OCI-LY7 (cell line): ENCODE data around the gene PDZD7. TPM values are rescaled to one million over a fixed set of nuclear protein-coding genes. Genes with fewer than 3 reads are reported as not detected.

Experiments used
- BruUV-seq: library from RNA; stranded (reverse); fragments of 400-500 nt; replicated peaks from 2 replicates; lab custom pipeline; 2021; lab: Mats Ljungman, UMichigan
- CTCF ChIA-PET: fragments of 300-600 bp; sonication (Branson Sonifier 250); formaldehyde crosslinking; loops from one replicate; lab custom pipeline; 2022; ENCODE audit warnings: antibody characterized with exemption; ENCODE audit not compliant: unreplicated experiment; lab: Charles Lee
- POLR2A ChIA-PET: fragments of 300-600 bp; sonication (Branson Sonifier 250); formaldehyde crosslinking; loops from one replicate; lab custom pipeline; 2022; ENCODE audit warnings: antibody characterized with exemption; lab: Charles Lee
- DNase-seq: peaks from one replicate; pipeline ENCODE4 v3.0.0-alpha.2; 2015; ENCODE audit warnings: low spot score
- H2AFZ ChIP-seq: fragments of 200-600 bp; sonication (generic), shearing (Covaris generic); 2 replicates; pipeline ENCODE4 v1.6.1; 2014; ENCODE audit warnings: mild to moderate bottlenecking, antibody characterized with exemption, low read length, moderate library complexity
- H3K27ac ChIP-seq: fragments of 200-600 bp; sonication (generic); 2 replicates; pipeline ENCODE4 v1.5.1; 2014; ENCODE audit warnings: mixed run types, low read depth, mild to moderate bottlenecking, moderate library complexity, low read length, inconsistent platforms; ENCODE audit not compliant: poor library complexity, severe bottlenecking
- H3K36me3 ChIP-seq: fragments of 200-600 bp; sonication (generic); 2 replicates; pipeline ENCODE4 v1.6.1; 2014; ENCODE audit warnings: mild to moderate bottlenecking, antibody characterized with exemption, low read length, moderate library complexity, mixed read lengths; ENCODE audit not compliant: insufficient read depth
- H3K4me1 ChIP-seq: fragments of 200-600 bp; sonication (generic); 2 replicates; pipeline ENCODE4 v1.5.1; 2014; ENCODE audit warnings: mild to moderate bottlenecking, low read length; ENCODE audit not compliant: insufficient read depth, poor library complexity, severe bottlenecking
- H3K4me2 ChIP-seq: fragments of 200-600 bp; sonication (generic); 2 replicates; pipeline ENCODE4 v1.6.1; 2014; ENCODE audit warnings: mild to moderate bottlenecking, low read length
- H3K4me3 ChIP-seq: fragments of 200-600 bp; sonication (generic); 2 replicates; pipeline ENCODE4 v1.5.1; 2014; ENCODE audit warnings: mild to moderate bottlenecking, low read depth, low read length; ENCODE audit not compliant: poor library complexity, severe bottlenecking
- H3K79me2 ChIP-seq: fragments of 200-600 bp; sonication (generic); 2 replicates; pipeline ENCODE4 v1.6.1; 2016; ENCODE audit warnings: low read depth, mild to moderate bottlenecking, low read length, moderate library complexity, mixed read lengths; ENCODE audit not compliant: insufficient read depth
- H3K9me2 ChIP-seq: fragments of 200-600 bp; sonication (generic); 2 replicates; pipeline ENCODE4 v1.6.1; 2016; ENCODE audit warnings: mild to moderate bottlenecking, low read length, mixed read lengths; ENCODE audit not compliant: insufficient read depth
- H3K9me3 ChIP-seq: fragments of 200-600 bp; sonication (generic); 2 replicates; pipeline ENCODE4 v1.6.1; 2014; ENCODE audit warnings: mild to moderate bottlenecking, mixed run types, low read length, mixed read lengths
- H4K20me1 ChIP-seq: fragments of 200-600 bp; sonication (generic); 2 replicates; pipeline ENCODE4 v1.6.1; 2014; ENCODE audit warnings: mild to moderate bottlenecking, antibody characterized with exemption, low read length, moderate library complexity, mixed read lengths; ENCODE audit not compliant: insufficient read depth
- EZH2phosphoT487 ChIP-seq: fragments of 200-600 bp; sonication (generic); IDR thresholded peaks from 2 replicates; pipeline ENCODE4 v1.6.1; 2018; ENCODE audit warnings: low read depth, borderline replicate concordance, mild to moderate bottlenecking, mixed run types, antibody characterized with exemption, low read length, moderate library complexity, mixed read lengths
- intact Hi-C: fragments of 100-400 bp; cut with micrococcal nuclease; formaldehyde crosslinking; loops from one replicate; pipeline ENCODE4 v1.10.0; 2022; ENCODE audit not compliant: unreplicated experiment
- total RNA-seq, 2 experiments: library from RNA; depleted of rRNA in 1 of 2; stranded (reverse); fragments of >200 nt in 1 of 2; shearing (Covaris generic) in 1 of 2; gene quantifications; 2 replicates each; pipeline ENCODE4 v1.2.3, GENCODE V29; 2014 to 2022
- TF ChIP-seq, protein P1 (sequence below): fragments of 200-600 bp; sonication (generic); conservative IDR thresholded peaks from 2 replicates; pipeline ENCODE4 v1.5.1; 2014; ENCODE audit warnings: mild to moderate bottlenecking, antibody characterized with exemption, low read length, moderate library complexity, mixed read lengths

The PDZD7 gene
- total RNA-seq, 2 experiments from 2014 or later: 1.6 to 2.1 TPM

DNA sequence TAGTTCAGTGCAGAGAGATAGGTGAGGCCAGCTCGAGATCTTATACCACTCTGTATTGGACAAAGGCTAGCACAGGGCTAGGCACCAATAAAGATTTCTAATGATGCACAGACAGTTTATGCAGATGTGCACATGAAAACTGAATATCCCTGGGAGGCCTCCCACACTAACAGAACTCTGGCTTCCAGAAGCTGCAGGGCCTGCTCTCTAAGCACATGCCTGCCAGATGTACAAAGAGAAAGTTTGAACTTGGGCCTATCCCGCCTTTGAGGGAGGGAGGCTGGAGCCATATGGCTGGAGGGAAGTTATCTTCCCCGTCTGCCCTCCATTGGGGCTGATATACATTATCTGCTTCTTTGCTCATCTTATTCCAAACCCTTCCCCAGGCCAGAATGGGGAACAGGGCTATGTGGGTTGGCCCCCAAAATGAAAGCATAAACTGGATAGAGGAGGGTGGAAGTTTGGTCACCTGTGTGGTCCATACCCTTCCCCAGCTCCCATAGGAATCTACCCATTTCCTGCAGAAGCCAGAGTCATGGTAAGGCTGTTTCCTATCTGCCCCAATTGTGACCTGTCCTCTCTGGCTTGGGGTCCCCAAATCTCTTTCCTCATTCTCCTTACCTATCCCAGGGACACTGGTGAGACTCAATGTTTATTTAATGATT, 34.7 kb upstream of the PDZD7 start:
- Histone ChIP-seq H3K27ac (no peak overlapping the region), H3K9me2 (no peaks in the 10 kb centered on the region), H4K20me1 (no peaks in the 10 kb centered on the region), H3K4me1 (peaks cover 67% of the 10 kb centered on the region), H3K79me2 (no peaks in the 10 kb centered on the region), H2AFZ (no peak overlapping the region), H3K36me3 (no peaks in the 10 kb centered on the region), H3K4me3 (no peak overlapping the region), H3K9me3 (no peaks in the 10 kb centered on the region), H3K4me2 (peak overlapping the region; percentile 61; the same call in 1 of the 2 replicates)
- POLR2A ChIA-PET: interaction anchor here (0.9 kb wide), 1 partner anchor 11 kb away, joined by 5 read pairs; no protein-coding TSS in a partner anchor
- intact Hi-C loops: loop anchor here (2.0 kb wide), 1 partner anchor 15 kb away; no protein-coding TSS in a partner anchor
- BruUV-seq: no TSS peak
- TF ChIP-seq, protein P1, sequence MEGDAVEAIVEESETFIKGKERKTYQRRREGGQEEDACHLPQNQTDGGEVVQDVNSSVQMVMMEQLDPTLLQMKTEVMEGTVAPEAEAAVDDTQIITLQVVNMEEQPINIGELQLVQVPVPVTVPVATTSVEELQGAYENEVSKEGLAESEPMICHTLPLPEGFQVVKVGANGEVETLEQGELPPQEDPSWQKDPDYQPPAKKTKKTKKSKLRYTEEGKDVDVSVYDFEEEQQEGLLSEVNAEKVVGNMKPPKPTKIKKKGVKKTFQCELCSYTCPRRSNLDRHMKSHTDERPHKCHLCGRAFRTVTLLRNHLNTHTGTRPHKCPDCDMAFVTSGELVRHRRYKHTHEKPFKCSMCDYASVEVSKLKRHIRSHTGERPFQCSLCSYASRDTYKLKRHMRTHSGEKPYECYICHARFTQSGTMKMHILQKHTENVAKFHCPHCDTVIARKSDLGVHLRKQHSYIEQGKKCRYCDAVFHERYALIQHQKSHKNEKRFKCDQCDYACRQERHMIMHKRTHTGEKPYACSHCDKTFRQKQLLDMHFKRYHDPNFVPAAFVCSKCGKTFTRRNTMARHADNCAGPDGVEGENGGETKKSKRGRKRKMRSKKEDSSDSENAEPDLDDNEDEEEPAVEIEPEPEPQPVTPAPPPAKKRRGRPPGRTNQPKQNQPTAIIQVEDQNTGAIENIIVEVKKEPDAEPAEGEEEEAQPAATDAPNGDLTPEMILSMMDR: no peak
- TF ChIP-seq EZH2phosphoT487: no peak
- CTCF ChIA-PET: interaction anchor here (1.6 kb wide), 1 partner anchor 16 kb away, joined by 4 read pairs; no protein-coding TSS in a partner anchor
- DNase-seq: no peak

DNA sequence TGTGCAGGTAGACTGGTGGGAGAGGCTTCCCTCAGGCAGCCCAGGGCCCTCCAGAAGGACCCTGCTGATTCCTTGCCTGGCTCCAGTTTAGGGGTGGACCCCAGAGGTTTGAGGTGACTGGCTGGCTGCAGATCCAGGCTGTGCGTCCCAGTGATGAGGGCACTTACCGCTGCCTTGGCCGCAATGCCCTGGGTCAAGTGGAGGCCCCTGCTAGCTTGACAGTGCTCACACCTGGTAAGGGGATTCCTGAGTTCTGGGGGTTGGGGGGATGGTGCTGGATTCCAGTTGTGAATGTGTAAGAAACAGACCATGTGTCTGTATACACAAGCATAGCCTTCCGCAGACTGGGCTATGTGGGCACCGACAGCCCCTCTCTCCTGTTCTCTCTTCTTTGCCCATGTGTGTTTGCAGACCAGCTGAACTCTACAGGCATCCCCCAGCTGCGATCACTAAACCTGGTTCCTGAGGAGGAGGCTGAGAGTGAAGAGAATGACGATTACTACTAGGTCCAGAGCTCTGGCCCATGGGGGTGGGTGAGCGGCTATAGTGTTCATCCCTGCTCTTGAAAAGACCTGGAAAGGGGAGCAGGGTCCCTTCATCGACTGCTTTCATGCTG, 33.6 kb upstream of the PDZD7 start:
- ChIA-PET POLR2A (interaction anchor here (0.7 to 0.9 kb wide), 2 partner anchors 10 to 23 kb away, joined by 3 to 5 read pairs; no protein-coding TSS in a partner anchor), CTCF (interaction anchor here (1.6 kb wide), 1 partner anchor 15 kb away, joined by 4 read pairs; no protein-coding TSS in a partner anchor)
- peak overlapping the region; percentile 76; the same call in 1 of the 2 replicates for H3K4me2 ChIP-seq
- TF ChIP-seq, protein P1: no peak
- no peak for TF ChIP-seq EZH2phosphoT487
- DNase-seq: no peak
- H3K4me3 ChIP-seq: no peak overlapping the region
- peaks cover 57% of the 10 kb centered on the region for H3K4me1 ChIP-seq
- peaks cover 10% of the 10 kb centered on the region for H3K79me2 ChIP-seq
- intact Hi-C loops: loop anchor here (5.0 kb wide), 1 partner anchor 152 kb away; the partner anchor contains the start of gene SLF2
- no peaks in the 10 kb centered on the region for H3K9me2 ChIP-seq
- BruUV-seq: no TSS peak
- 0 out of 2 replicates have a peak, but pooled peaks cover 3% of the 10 kb centered on the region for H3K36me3 ChIP-seq
- H3K9me3 ChIP-seq: no peaks in the 10 kb centered on the region
- no peak overlapping the region for H3K27ac ChIP-seq
- no peaks in the 10 kb centered on the region for H4K20me1 ChIP-seq
- H2AFZ ChIP-seq: no peak overlapping the region
